ENCODE measurements around the gene NFATC1.

- no peak for TF ChIP-seq KDM1A (IDR thresholded peaks at IDR 0.05; ENCODE audit: low read depth)
- no peak for TF ChIP-seq RAD21 (conservative IDR thresholded peaks at IDR 0.05 in 1 of 2, IDR thresholded peaks at IDR 0.05 in 1 of 2)
- TF ChIP-seq CTCF (IDR thresholded peaks at IDR 0.05): no peak
- TF ChIP-seq CHD2 (IDR thresholded peaks at IDR 0.05; ENCODE audit: low read length, partially characterized antibody): no peak
- no peak for TF ChIP-seq MYC (IDR thresholded peaks at IDR 0.05; ENCODE audit: borderline replicate concordance, low read length)
- no peak for TF ChIP-seq E2F6 (IDR thresholded peaks at IDR 0.05; ENCODE audit: borderline replicate concordance, low read depth)
- TF ChIP-seq USF2 (IDR thresholded peaks at IDR 0.05): no peak
- TF ChIP-seq MAX (IDR thresholded peaks at IDR 0.05): no peak
- no peak for TF ChIP-seq HMGXB4 (CRISPR knock-in tag; IDR thresholded peaks at IDR 0.05; ENCODE audit: borderline replicate concordance)
- TF ChIP-seq POLR2AphosphoS2 (conservative IDR thresholded peaks at IDR 0.05; ENCODE audit: low read length): no peak
- no peak for TF ChIP-seq CEBPB (IDR thresholded peaks at IDR 0.05)
- no peak for TF ChIP-seq ESRRA (IDR thresholded peaks at IDR 0.05; ENCODE audit: borderline replicate concordance, low read length)
- no peak for TF ChIP-seq POLR2A (IDR thresholded peaks at IDR 0.05; ENCODE audit: low read length)
Measured at GRCh38 chr18:79424880-79425568, 29.3 kb downstream of the NFATC1 start.
